CD4-positive, alpha-beta T cell treated with Interleukin-15 for 4 hours (primary cell): ENCODE results near the gene C3orf22.
"Not testable (repeated sequence)": the region's sequence is repeated elsewhere in the genome, so short reads cannot be mapped to it uniquely, and the experiment has no call there.

Experiments
- DNase-seq: peaks from one replicate; pipeline ENCODE4 v3.0.0-alpha.2; 2020; ENCODE audit warnings: low spot score

Gene C3orf22

GRCh38 chr3:126542340-126543241 is 16.1 kb downstream of the C3orf22 start:
- DNase-seq = no peak

- DNase-seq = no peak
Measured at GRCh38 chr3:126541628-126542339, 16.9 kb downstream of the C3orf22 start.

GRCh38 chr3:126540951-126541627 is 17.6 kb downstream of the C3orf22 start:
- DNase-seq = no peak

- DNase-seq = no peak
Measured at GRCh38 chr3:126540342-126540849, 18.3 kb downstream of the C3orf22 start.

- no peak for DNase-seq
Measured at GRCh38 chr3:126539558-126540250, 19.0 kb downstream of the C3orf22 start.

GRCh38 chr3:126538966-126539365 is 19.8 kb downstream of the C3orf22 start:
- DNase-seq = no peak

- no peak for DNase-seq
Measured at GRCh38 chr3:126538316-126538715, 20.4 kb downstream of the C3orf22 start.

- DNase-seq = no peak
Measured at GRCh38 chr3:126537730-126538281, 20.9 kb downstream of the C3orf22 start.

- no peak for DNase-seq
Measured at GRCh38 chr3:126537116-126537729, 21.5 kb downstream of the C3orf22 start.

GRCh38 chr3:126536126-126536525 is 22.6 kb downstream of the C3orf22 start:
- DNase-seq = no peak

GRCh38 chr3:126535636-126536035 is 23.1 kb downstream of the C3orf22 start:
- DNase-seq = no peak

- not testable (repeated sequence) for DNase-seq
Measured at GRCh38 chr3:126534716-126535115, 24.0 kb downstream of the C3orf22 start.

GRCh38 chr3:126533506-126533905 is 25.2 kb downstream of the C3orf22 start:
- DNase-seq = no peak

GRCh38 chr3:126531051-126531330 is 27.7 kb downstream of the C3orf22 start:
- DNase-seq = no peak

GRCh38 chr3:126530171-126531050 is 28.3 kb downstream of the C3orf22 start:
- DNase-seq = no peak

GRCh38 chr3:126529585-126530170 is 29.1 kb downstream of the C3orf22 start:
- no peak for DNase-seq

GRCh38 chr3:126528800-126529541 is 29.8 kb downstream of the C3orf22 start:
- no peak for DNase-seq

- DNase-seq = no peak
Measured at GRCh38 chr3:126528419-126528799, 30.3 kb downstream of the C3orf22 start.
